Common myeloid progenitor, CD34-positive (primary cell): ENCODE measurements around the gene TGM1. TPM values are rescaled to one million over a fixed set of nuclear protein-coding genes. Genes with fewer than 3 reads are reported as not detected.

Source experiments
- CTCF ChIA-PET: fragments of 350-600 bp; sonication (Branson Sonifier 250); formaldehyde crosslinking; loops from one replicate; lab custom pipeline; 2021; ENCODE audit warnings: antibody characterized with exemption; lab: Charles Lee
- POLR2A ChIA-PET: fragments of 350-600 bp; sonication (Branson Sonifier 250); formaldehyde crosslinking; loops from one replicate; lab custom pipeline; 2021; ENCODE audit warnings: antibody characterized with exemption; lab: Charles Lee
- DNase-seq, 3 donors: peaks; one replicate each; pipeline versions ENCODE4 v3.0.0 to v3.0.0-alpha.2; 2013
- H3K27ac ChIP-seq, 2 experiments: 1 replicate in 1 of 2; 2 replicates in 1 of 2; pipeline ENCODE4 v1.7.0; 2013; ENCODE audit warnings: inconsistent platforms in 2 of 2, low read length in 2 of 2, mild to moderate bottlenecking in 2 of 2, low read depth in 1 of 2, moderate library complexity in 1 of 2; ENCODE audit not compliant: severe bottlenecking in 2 of 2, insufficient read depth in 1 of 2, poor library complexity in 1 of 2
- H3K27me3 ChIP-seq, 5 experiments: replicated peaks in 2 of 5; 1 replicate in 3 of 5; 2 replicates in 2 of 5; pipeline versions ENCODE4 v1.6.1 to v1.7.0; 2013; ENCODE audit warnings: low read length in 4 of 5, mild to moderate bottlenecking in 2 of 5, moderate library complexity in 2 of 5, inconsistent platforms in 1 of 5; ENCODE audit not compliant: insufficient read depth in 5 of 5, control insufficient read depth in 4 of 5
- H3K36me3 ChIP-seq, 4 experiments: 1 replicate in 2 of 4; 2 replicates in 2 of 4; pipeline versions ENCODE4 v1.6.1 to v1.7.0; 2013; ENCODE audit warnings: low read length in 3 of 4, control low read depth in 1 of 4, mild to moderate bottlenecking in 1 of 4; ENCODE audit not compliant: control insufficient read depth in 4 of 4, insufficient read depth in 4 of 4
- H3K4me1 ChIP-seq, 4 experiments: 1 replicate in 3 of 4; 2 replicates in 1 of 4; pipeline versions ENCODE4 v1.6.1 to v1.7.1; 2013; ENCODE audit warnings: low read length in 3 of 4, mild to moderate bottlenecking in 3 of 4, control low read depth in 1 of 4, inconsistent platforms in 1 of 4, moderate library complexity in 1 of 4; ENCODE audit not compliant: control insufficient read depth in 4 of 4, insufficient read depth in 4 of 4; ENCODE audit errors: control extremely low read depth in 1 of 4
- H3K4me3 ChIP-seq, 7 experiments: 1 replicate in 4 of 7; 2 replicates in 3 of 7; pipeline versions ENCODE4 v1.5.1 to v1.7.0; 2013; ENCODE audit warnings: mild to moderate bottlenecking in 7 of 7, low read length in 6 of 7, moderate library complexity in 6 of 7, inconsistent platforms in 2 of 7, low read depth in 2 of 7, control low read depth in 1 of 7; ENCODE audit not compliant: insufficient read depth in 4 of 7, control insufficient read depth in 1 of 7; ENCODE audit errors: extremely low read depth in 1 of 7
- H3K9me3 ChIP-seq, 5 experiments: 1 replicate in 4 of 5; 2 replicates in 1 of 5; pipeline versions ENCODE4 v1.6.1 to v1.7.1; 2013; ENCODE audit warnings: low read length in 4 of 5, mild to moderate bottlenecking in 2 of 5, inconsistent platforms in 1 of 5, low read depth in 1 of 5, moderate library complexity in 1 of 5; ENCODE audit not compliant: control insufficient read depth in 4 of 5, insufficient read depth in 2 of 5; ENCODE audit errors: control extremely low read depth in 1 of 5
- WGBS: methylation state at CpG from one replicate; pipeline ENCODE4 v1.1.5; 2013; ENCODE audit not compliant: insufficient coverage; 5-methylcytosine and 5-hydroxymethylcytosine counted together
- polyA plus RNA-seq: library from polyadenylated mRNA; unstranded; fragments of 120-200 nt; gene quantifications from one replicate; pipeline ENCODE4 v1.2.1, GENCODE V29; 2013

TGM1 gene
- polyA plus RNA-seq = 0.21 TPM

GRCh38 chr14:24262821-24263733, at the start of gene TGM1:
Gene TGM1 (minus strand): TSS chr14:24263177. CDS start chr14:24262352, 825 bp downstream.
- Histone ChIP-seq H3K4me3 (no peak within 1 kb of the TSS), H3K27ac (no peak within 1 kb of the TSS), H3K27me3 (no peaks in the 10 kb centered on the region), H3K36me3 (peaks cover 0 to 26% (median 15%) of the 10 kb centered on the region in 4 experiments), H3K9me3 (no peaks in the 10 kb centered on the region), H3K4me1 (no peaks in the 10 kb centered on the region)
- CTCF ChIA-PET = interaction anchor here (1.2 to 1.9 kb wide), 6 partner anchors 8 to 45 kb away, joined by 3 to 11 read pairs (median 4); partner anchors contain the start of gene CIDEB
- POLR2A ChIA-PET = interaction anchor here (1.6 kb wide), 1 partner anchor 8 kb away, joined by 4 read pairs; the partner anchor contains the start of gene RABGGTA
- no peak for DNase-seq
- 95% methylated on average over 12 of the region's 14 CpGs for WGBS

- Histone ChIP-seq H3K36me3 (peaks cover 0 to 19% (median 5%) of the 10 kb centered on the region in 4 experiments), H3K27ac (peak overlapping the region in 1 of 2 experiments; percentile 36), H3K27me3 (no peaks in the 10 kb centered on the region), H3K4me1 (peaks cover 19 to 84% (median 71%) of the 10 kb centered on the region in 4 experiments), H3K9me3 (no peaks in the 10 kb centered on the region), H3K4me3 (peak overlapping the region in 4 of 7 experiments; percentile 26 to 68 (median 58))
- peak in 1 of 3 donors; percentile 57 for DNase-seq
- no CpG with 5 or more reads among the region's 1 CpG for WGBS
- CTCF ChIA-PET = interaction anchor here (0.8 to 19.1 kb wide), 7 partner anchors 12 to 150 kb away, joined by 3 to 391 read pairs (median 5); partner anchors contain the start of genes ADCY4, DHRS1, NOP9 and TINF2
- POLR2A ChIA-PET = interaction anchor here (1.2 to 1.4 kb wide), 3 partner anchors 13 to 117 kb away, joined by 5 read pairs; partner anchors contain the start of gene TM9SF1
These were observed 49.0 kb upstream of the TGM1 start for GRCh38 chr14:24311837-24312615.

GRCh38 chr14:24310646-24311604, 47.9 kb upstream of the TGM1 start, which contains the start of gene LTB4R:
Gene LTB4R (plus strand): TSS chr14:24311502. CDS start chr14:24315652, 4,150 bp downstream.
- peak; percentile 85 to 94 (median 88) for DNase-seq
- POLR2A ChIA-PET = interaction anchor here (1.0 to 1.4 kb wide), 4 partner anchors 14 to 116 kb away, joined by 4 to 5 read pairs (median 5); partner anchors contain the start of gene TM9SF1
- Histone ChIP-seq H3K9me3 (no peaks in the 10 kb centered on the region), H3K4me3 (peak within 1 kb of the TSS in 6 of 7 experiments; percentile 17 to 68 (median 42)), H3K4me1 (peaks cover 19 to 79% (median 69%) of the 10 kb centered on the region in 4 experiments), H3K36me3 (peaks cover 3 to 30% (median 12%) of the 10 kb centered on the region in 4 experiments), H3K27ac (peak within 1 kb of the TSS in 1 of 2 experiments; percentile 50), H3K27me3 (no peaks in the 10 kb centered on the region)
- 6% methylated on average over 99 of the region's 99 CpGs for WGBS
- CTCF ChIA-PET = interaction anchor here (0.9 to 19.1 kb wide), 14 partner anchors 11 to 149 kb away, joined by 3 to 391 read pairs (median 18); partner anchors contain the start of genes ADCY4, DHRS1, IRF9 and KHNYN

GRCh38 chr14:24310265-24310645, 47.3 kb upstream of the TGM1 start:
- Histone ChIP-seq H3K9me3 (no peaks in the 10 kb centered on the region), H3K4me1 (peaks cover 19 to 75% (median 66%) of the 10 kb centered on the region in 4 experiments), H3K27me3 (no peaks in the 10 kb centered on the region), H3K27ac (peak overlapping the region in 1 of 2 experiments; percentile 40), H3K4me3 (peak overlapping the region in 6 of 7 experiments; percentile 6 to 68 (median 42)), H3K36me3 (peaks cover 8 to 36% (median 19%) of the 10 kb centered on the region in 4 experiments)
- ChIA-PET POLR2A (interaction anchor here (1.0 kb wide), 1 partner anchor 90 kb away, joined by 4 read pairs; no protein-coding TSS in a partner anchor), CTCF (interaction anchor here (0.5 to 19.1 kb wide), 15 partner anchors 10 to 149 kb away, joined by 3 to 391 read pairs (median 7); partner anchors contain the start of genes ADCY4, DHRS1, IRF9 and KHNYN)
- 6% methylated on average over 4 of the region's 5 CpGs for WGBS
- DNase-seq = peak in 1 of 3 donors; percentile 19

GRCh38 chr14:24309538-24310264, 46.7 kb upstream of the TGM1 start, which contains the start of gene LTB4R2:
Gene LTB4R2 (plus strand): TSS chr14:24310140. CDS start chr14:24310665, 525 bp downstream.
- Histone ChIP-seq H3K36me3 (peaks cover 10 to 42% (median 24%) of the 10 kb centered on the region in 4 experiments), H3K27ac (peak within 1 kb of the TSS in 1 of 2 experiments; percentile 40), H3K4me3 (peak within 1 kb of the TSS in 6 of 7 experiments; percentile 17 to 68 (median 42)), H3K9me3 (no peaks in the 10 kb centered on the region), H3K27me3 (no peaks in the 10 kb centered on the region), H3K4me1 (peaks cover 17 to 70% (median 61%) of the 10 kb centered on the region in 4 experiments)
- 95% methylated on average over 5 of the region's 5 CpGs for WGBS
- POLR2A ChIA-PET = no interaction called here
- CTCF ChIA-PET = interaction anchor here (0.5 to 19.1 kb wide), 13 partner anchors 10 to 148 kb away, joined by 4 to 391 read pairs (median 29); partner anchors contain the start of genes ADCY4, DHRS1, IPO4 and IRF9
- no peak for DNase-seq
